Measurements from ENCODE around the gene TIMP2.

GRCh38 chr17:78904371-78904770 is 20.8 kb downstream of the TIMP2 start:
- TF ChIP-seq YY1 (IDR thresholded peaks at IDR 0.05; ENCODE audit: insufficient read depth, insufficient read length) (no peak), SUZ12 (IDR thresholded peaks at IDR 0.05; ENCODE audit: extremely low read depth, insufficient read depth, insufficient read length) (no peak), ZNF274 (IDR thresholded peaks at IDR 0.05; ENCODE audit: low read depth, low read length) (no peak)

Data from NT2/D1 (cell line).